LNCaP clone FGC (cell line): ENCODE results near the gene PAPOLA.
A peak's percentile ranks its signal among the peaks of the same experiment; 100 is the strongest.

ENCODE experiments used
- DNase-seq: peaks from one replicate; pipeline ENCODE4 v3.0.0-alpha.2; 2011; ENCODE audit warnings: low read depth
- H3K4me3 ChIP-seq: 2 replicates; pipeline ENCODE4 v1.5.1; 2011; ENCODE audit warnings: mild to moderate bottlenecking, low read depth, low read length, control low read depth
- CTCF ChIP-seq: IDR thresholded peaks from 2 replicates; pipeline ENCODE4 v1.5.1; 2012; ENCODE audit warnings: mild to moderate bottlenecking; ENCODE audit not compliant: control insufficient read depth, insufficient read depth; ENCODE audit errors: extremely low read depth

Gene PAPOLA

GRCh38 chr14:96511146-96511545, 9.0 kb downstream of the PAPOLA start:
- DNase-seq = no peak
- TF ChIP-seq CTCF = no peak
- H3K4me3 ChIP-seq = no peak overlapping the region; the same call in 1 of the 2 replicates

- TF ChIP-seq CTCF = no peak
- no peak for DNase-seq
- no peak overlapping the region; the same call in 1 of the 2 replicates for H3K4me3 ChIP-seq
Measured at GRCh38 chr14:96511667-96512066, 9.5 kb downstream of the PAPOLA start.

- no peak for TF ChIP-seq CTCF
- no peak overlapping the region; the same call in 1 of the 2 replicates for H3K4me3 ChIP-seq
- no peak for DNase-seq
Measured at GRCh38 chr14:96512122-96512521, 9.9 kb downstream of the PAPOLA start.

- TF ChIP-seq CTCF = no peak
- H3K4me3 ChIP-seq = peak overlapping the region; percentile 21
- no peak for DNase-seq
Measured at GRCh38 chr14:96512602-96513397, 10.6 kb downstream of the PAPOLA start.

- TF ChIP-seq CTCF = no peak
- peak overlapping the region; percentile 25; the same call in 1 of the 2 replicates for H3K4me3 ChIP-seq
- DNase-seq = no peak
Measured at GRCh38 chr14:96514694-96515093, 12.5 kb downstream of the PAPOLA start.

- no peak for TF ChIP-seq CTCF
- peak overlapping the region; percentile 14; the same call in 1 of the 2 replicates for H3K4me3 ChIP-seq
- no peak for DNase-seq
Measured at GRCh38 chr14:96515731-96516130, 13.5 kb downstream of the PAPOLA start.

- no peak overlapping the region for H3K4me3 ChIP-seq
Measured at GRCh38 chr14:96516351-96516750, 14.2 kb downstream of the PAPOLA start.

More at GRCh38 chr14:96516351-96516750, 14.2 kb downstream of the PAPOLA start:
- DNase-seq = no peak
- no peak for TF ChIP-seq CTCF
